IMR-90 (cell line): ENCODE measurements around the gene CPAMD8. TPM values are rescaled to one million over a fixed set of nuclear protein-coding genes. Genes with fewer than 3 reads are reported as not detected.

Source experiments
- ATAC-seq: fragments of 200-7000 bp; cut with Tn5 transposase; 2 replicates; pipeline ENCODE4 v1.9.1; 2020; ENCODE audit warnings: low read depth, mild to moderate bottlenecking, moderate library complexity
- BruUV-seq: library from RNA; stranded (reverse); fragments of 400-500 nt; replicated peaks from 2 replicates; lab custom pipeline; 2021; lab: Mats Ljungman, UMichigan
- CTCF ChIA-PET: fragments of 300-600 bp; formaldehyde crosslinking; extraction: SDS; loops from one replicate; lab custom pipeline; 2021; ENCODE audit warnings: antibody characterized with exemption; lab: Yijun Ruan, JAX
- POLR2A ChIA-PET: fragments of 300-600 bp; sonication (Branson Sonifier 250); formaldehyde crosslinking; loops from one replicate; lab custom pipeline; 2022; ENCODE audit warnings: antibody characterized with exemption; ENCODE audit not compliant: unreplicated experiment; lab: Charles Lee
- DNase-seq: peaks from one replicate; pipeline ENCODE4 v3.0.0; 2013
- H2AFZ ChIP-seq: replicated peaks from 2 replicates; pipeline ENCODE3; 2013; ENCODE audit warnings: low read length, mild to moderate bottlenecking; ENCODE audit not compliant: poor library complexity
- H2AK5ac ChIP-seq: 2 replicates; pipeline ENCODE4 v1.6.1; 2013; ENCODE audit warnings: low read depth, low read length, inconsistent platforms
- H2AK9ac ChIP-seq: replicated peaks from 2 replicates; pipeline ENCODE3; 2013; ENCODE audit warnings: mild to moderate bottlenecking, low read depth, low read length, moderate library complexity; ENCODE audit not compliant: poor library complexity
- H2BK120ac ChIP-seq: 2 replicates; pipeline ENCODE4 v1.6.1; 2013; ENCODE audit warnings: low read depth, low read length, inconsistent platforms
- H2BK15ac ChIP-seq: 3 replicates; pipeline ENCODE4 v1.6.1; 2013; ENCODE audit warnings: low read depth, low read length, inconsistent platforms
- H2BK20ac ChIP-seq: 2 replicates; pipeline ENCODE4 v1.6.1; 2013; ENCODE audit warnings: low read depth, mild to moderate bottlenecking, inconsistent platforms, low read length, moderate library complexity
- H2BK5ac ChIP-seq: 2 replicates; pipeline ENCODE4 v1.6.1; 2013; ENCODE audit warnings: mild to moderate bottlenecking, low read depth, low read length, inconsistent platforms; ENCODE audit not compliant: poor library complexity, severe bottlenecking
- H3K14ac ChIP-seq: replicated peaks from 2 replicates; pipeline ENCODE4 v1.6.1; 2013; ENCODE audit warnings: low read depth, low read length, inconsistent platforms
- H3K18ac ChIP-seq: 2 replicates; pipeline ENCODE4 v1.6.1; 2013; ENCODE audit warnings: low read depth, low read length, control low read depth
- H3K23ac ChIP-seq: 2 replicates; pipeline ENCODE4 v1.6.1; 2013; ENCODE audit warnings: low read depth, low read length, inconsistent platforms
- H3K27ac ChIP-seq: 2 replicates; pipeline ENCODE4 v1.5.1; 2013; ENCODE audit warnings: mild to moderate bottlenecking, control low read depth, low read length; ENCODE audit not compliant: insufficient read depth
- H3K27me3 ChIP-seq: 2 replicates; pipeline ENCODE4 v1.6.1; 2013; ENCODE audit warnings: low read length; ENCODE audit not compliant: control insufficient read depth, insufficient read depth
- H3K36me3 ChIP-seq: 2 replicates; pipeline ENCODE4 v1.6.1; 2013; ENCODE audit warnings: low read length, mixed read lengths; ENCODE audit not compliant: control insufficient read depth, insufficient read depth
- H3K4ac ChIP-seq: 2 replicates; pipeline ENCODE4 v1.6.1; 2013; ENCODE audit warnings: low read depth, low read length, inconsistent platforms
- H3K4me1 ChIP-seq: 2 replicates; pipeline ENCODE4 v1.6.1; 2013; ENCODE audit warnings: low read length, mixed read lengths; ENCODE audit not compliant: control insufficient read depth, insufficient read depth
- H3K4me2 ChIP-seq: 2 replicates; pipeline ENCODE4 v1.6.1; 2013; ENCODE audit warnings: low read depth, mild to moderate bottlenecking, control low read depth, low read length, moderate library complexity
- H3K4me3 ChIP-seq: 2 replicates; pipeline ENCODE4 v1.5.1; 2013; ENCODE audit warnings: low read depth, mild to moderate bottlenecking, control low read depth, low read length, moderate library complexity; ENCODE audit not compliant: insufficient read depth
- H3K56ac ChIP-seq: 2 replicates; pipeline ENCODE4 v1.6.1; 2013; ENCODE audit warnings: low read length, inconsistent platforms; ENCODE audit not compliant: insufficient read depth; ENCODE audit errors: extremely low read depth
- H3K79me1 ChIP-seq, 2 experiments: 2 replicates each; pipeline ENCODE4 v1.6.1; 2013; ENCODE audit warnings: low read length in 2 of 2, inconsistent platforms in 1 of 2, low read depth in 1 of 2
- H3K9ac ChIP-seq: 2 replicates; pipeline ENCODE4 v1.6.1; 2013; ENCODE audit warnings: low read depth, low read length, control low read depth
- H3K9me1 ChIP-seq: 2 replicates; pipeline ENCODE4 v1.6.1; 2013; ENCODE audit warnings: low read length, inconsistent platforms; ENCODE audit not compliant: insufficient read depth
- H3K9me3 ChIP-seq: 2 replicates; pipeline ENCODE4 v1.6.1; 2013; ENCODE audit warnings: low read length; ENCODE audit not compliant: control insufficient read depth, insufficient read depth
- H4K20me1 ChIP-seq: 2 replicates; pipeline ENCODE4 v1.6.1; 2013; ENCODE audit warnings: low read length, inconsistent platforms; ENCODE audit not compliant: insufficient read depth
- H4K5ac ChIP-seq: 2 replicates; pipeline ENCODE4 v1.6.1; 2013; ENCODE audit warnings: mild to moderate bottlenecking, low read depth, low read length, control low read depth
- H4K8ac ChIP-seq, 2 experiments: 2 replicates each; pipeline ENCODE4 v1.6.1; 2013; ENCODE audit warnings: low read depth in 2 of 2, low read length in 2 of 2, control low read depth in 1 of 2, inconsistent platforms in 1 of 2
- H4K91ac ChIP-seq: 2 replicates; pipeline ENCODE4 v1.6.1; 2013; ENCODE audit warnings: low read depth, low read length, inconsistent platforms; ENCODE audit not compliant: insufficient read depth
- NFE2L2 ChIP-seq: fragments of 150-350 bp; IDR thresholded peaks from 2 replicates; pipeline ENCODE4 v1.6.1; 2016; ENCODE audit warnings: low read depth, mild to moderate bottlenecking, low read length
- POLR2A ChIP-seq: IDR thresholded peaks from 2 replicates; pipeline ENCODE4 v1.6.1; 2012; ENCODE audit warnings: mild to moderate bottlenecking, low read depth, low read length
- RCOR1 ChIP-seq: IDR thresholded peaks from 2 replicates; pipeline ENCODE4 v1.6.1; 2012; ENCODE audit warnings: mild to moderate bottlenecking, low read length, improper control_type of control experiment; ENCODE audit not compliant: insufficient replicate concordance
- SMC3 ChIP-seq: fragments of 150-350 bp; IDR thresholded peaks from 2 replicates; pipeline ENCODE4 v1.6.1; 2016; ENCODE audit warnings: low read depth, mild to moderate bottlenecking, antibody characterized with exemption, low read length, moderate library complexity
- WGBS, 2 experiments: methylation state at CpG; one replicate each; pipeline versions ENCODE4 v1.1.5 to v1.1.7; 2013; ENCODE audit warnings: missing lambda C conversion rate in 2 of 2; ENCODE audit not compliant: insufficient read length in 1 of 2; ENCODE audit errors: extremely low coverage in 2 of 2; 5-methylcytosine and 5-hydroxymethylcytosine counted together
- dilution Hi-C: fragments of 300-500 bp; cut with HindIII; formaldehyde crosslinking; loops from one replicate; pipeline ENCODE4 v1.14.3; 2018; ENCODE audit warnings: low sequenced_read_pairs; ENCODE audit not compliant: unreplicated experiment
- in situ Hi-C: fragments of 300-500 bp; cut with MboI; formaldehyde crosslinking; loops from 3 replicates; pipeline ENCODE4 v1.14.3; 2019; ENCODE audit warnings: low sequenced_read_pairs, inconsistent platforms, mixed read lengths
- intact Hi-C: fragments of 100-400 bp; cut with micrococcal nuclease; formaldehyde crosslinking; loops from 2 replicates; pipeline ENCODE4 v1.10.0; 2022
- polyA plus RNA-seq, 3 experiments: library from polyadenylated mRNA; depleted of rRNA; stranded (reverse); fragments of >200 nt; gene quantifications; 2 replicates each; pipeline ENCODE4 v1.2.3, GENCODE V29; 2012; ENCODE audit warnings: low replicate concordance in 1 of 3
- total RNA-seq: library from RNA; depleted of rRNA; stranded (reverse); fragments of >200 nt; gene quantifications from 2 replicates; pipeline ENCODE4 v1.2.3, GENCODE V29; 2012

Gene CPAMD8
- total and polyA plus RNA-seq, 2 of the 4 experiments (the other 2 are of a cell fraction) = 0.36 to 0.79 TPM

- Histone ChIP-seq H3K9me1 (no peaks in the 10 kb centered on the region), H3K18ac (no peak overlapping the region), H3K9me3 (peaks cover 10% of the 10 kb centered on the region), H3K14ac (no peak overlapping the region), H3K9ac (no peak overlapping the region), H3K23ac (no peak overlapping the region), H4K5ac (no peak overlapping the region), H3K36me3 (no peaks in the 10 kb centered on the region), H3K4me3 (no peak overlapping the region), H2AK9ac (no peak overlapping the region), H2BK120ac (no peak overlapping the region), H3K27ac (no peak overlapping the region), H4K20me1 (no peaks in the 10 kb centered on the region), H2AK5ac (no peak overlapping the region), H3K79me1 (no peaks in the 10 kb centered on the region), H3K4me2 (no peak overlapping the region), H2AFZ (peak overlapping the region; percentile 11), H3K4me1 (no peaks in the 10 kb centered on the region; the same call in 1 of the 2 replicates), H2BK20ac (no peak overlapping the region), H2BK5ac (no peak overlapping the region), H3K27me3 (no peaks in the 10 kb centered on the region), H3K4ac (no peak overlapping the region), H2BK15ac (no peak overlapping the region), H4K8ac (no peak overlapping the region), H4K91ac (no peak overlapping the region), H3K56ac (no peak overlapping the region)
- BruUV-seq = no TSS peak
- ChIA-PET POLR2A (no interaction called here), CTCF (no interaction called here)
- no peak for TF ChIP-seq RCOR1
- no peak for TF ChIP-seq SMC3
- TF ChIP-seq NFE2L2 = no peak
- no peak for TF ChIP-seq POLR2A
- DNase-seq (no peak), ATAC-seq (no peak)
- in situ Hi-C loops (no loop called here), intact Hi-C loops (no loop called here), dilution Hi-C loops (no loop called here)
- 84% methylated on average over 7 of the region's 13 CpGs; no CpG with 5 or more reads in 1 of the 2 experiments for WGBS, 2 experiments
Observed at GRCh38 chr19:16922949-16923348, 103.7 kb downstream of the CPAMD8 start.
